ENCODE results near the gene CDYL2.

GRCh38 chr16:80711406-80711805, 93.0 kb downstream of the CDYL2 start:
- no peak for TF ChIP-seq TAF1 (IDR thresholded peaks at IDR 0.05; ENCODE audit: borderline replicate concordance, insufficient read depth, low read length)
- TF ChIP-seq REST (IDR thresholded peaks at IDR 0.05; ENCODE audit: insufficient read depth in 1 of 2, low read depth in 2 of 2, low read length in 2 of 2): no peak
- TF ChIP-seq POLR2AphosphoS5 (IDR thresholded peaks at IDR 0.05; ENCODE audit: low read depth, low read length): no peak
- TF ChIP-seq SIN3A (IDR thresholded peaks at IDR 0.05; ENCODE audit: borderline replicate concordance, insufficient read depth, low read length): no peak
- no peak for TF ChIP-seq FOXP2 (optimal IDR thresholded peaks at IDR 0.05; ENCODE audit: borderline replicate concordance, extremely low read depth, extremely low read length, insufficient read depth)
